ENCODE data around the gene DNASE1. TPM values are rescaled to one million over a fixed set of nuclear protein-coding genes. Genes with fewer than 3 reads are reported as not detected.

DNASE1 gene
- total RNA-seq, 3 donors from 2014 or later (not counting 1 experiment from before 2014, with no cell fraction given) = 29.9 to 47.8 (median 34.9) TPM

- H3K4me1 Mint-ChIP-seq = peaks cover 21 to 32% of the 10 kb centered on the region in 2 donors
- 94% methylated on average over 17 of the region's 17 CpGs for WGBS (ENCODE audit: insufficient coverage)
- no peaks in the 10 kb centered on the region for H3K27me3 Mint-ChIP-seq (ENCODE audit: low read depth in 2 of 2)
- Histone ChIP-seq H3K36me3 (ENCODE audit: control insufficient read depth, insufficient read depth, low read length) (peaks cover 35% of the 10 kb centered on the region), H3K27me3 (ENCODE audit: control insufficient read depth, insufficient read depth, low read length) (no peaks in the 10 kb centered on the region), H3K4me1 (ENCODE audit: control insufficient read depth, insufficient read depth, low read length) (peaks cover 8% of the 10 kb centered on the region), H3K9me3 (ENCODE audit: control insufficient read depth, insufficient read depth, low read length) (no peaks in the 10 kb centered on the region), H3K4me3 (ENCODE audit: low read length) (no peak overlapping the region), H3K27ac (ENCODE audit: low read length) (no peak overlapping the region)
- TF ChIP-seq CTCF (IDR thresholded peaks at IDR 0.05) = no peak
- no peak overlapping the region for H3K4me3 Mint-ChIP-seq
- intact Hi-C loops (cut with micrococcal nuclease) = no loop called here
- no peaks in the 10 kb centered on the region for H3K9me3 Mint-ChIP-seq
- DNase-seq = no peak
- H3K36me3 Mint-ChIP-seq = no peaks in the 10 kb centered on the region
- peak overlapping the region in 1 of 2 donors; percentile 57 for H3K27ac Mint-ChIP-seq
- ATAC-seq = no peak
Measured at GRCh38 chr16:3640632-3641501, 13.6 kb upstream of the DNASE1 start.

- Mint-ChIP-seq H3K4me3 (no peak overlapping the region), H3K4me1 (peaks cover 19 to 24% of the 10 kb centered on the region in 2 donors), H3K27ac (peak overlapping the region in 1 of 2 donors; percentile 27), H3K27me3 (ENCODE audit: low read depth in 2 of 2) (no peaks in the 10 kb centered on the region), H3K9me3 (no peaks in the 10 kb centered on the region), H3K36me3 (no peaks in the 10 kb centered on the region)
- Histone ChIP-seq H3K4me3 (ENCODE audit: low read length) (no peak overlapping the region), H3K27me3 (ENCODE audit: control insufficient read depth, insufficient read depth, low read length) (no peaks in the 10 kb centered on the region), H3K9me3 (ENCODE audit: control insufficient read depth, insufficient read depth, low read length) (no peaks in the 10 kb centered on the region), H3K36me3 (ENCODE audit: control insufficient read depth, insufficient read depth, low read length) (peaks cover 35% of the 10 kb centered on the region), H3K27ac (ENCODE audit: low read length) (no peak overlapping the region), H3K4me1 (ENCODE audit: control insufficient read depth, insufficient read depth, low read length) (peaks cover 8% of the 10 kb centered on the region)
- DNase-seq (no peak), ATAC-seq (no peak)
- intact Hi-C loops (cut with micrococcal nuclease) = no loop called here
- 95% methylated on average over 9 of the region's 9 CpGs for WGBS (ENCODE audit: insufficient coverage)
- no peak for TF ChIP-seq CTCF (IDR thresholded peaks at IDR 0.05)
Measured at GRCh38 chr16:3641801-3642396, 12.6 kb upstream of the DNASE1 start.

- Histone ChIP-seq H3K36me3 (ENCODE audit: control insufficient read depth, insufficient read depth, low read length) (peaks cover 35% of the 10 kb centered on the region), H3K4me3 (ENCODE audit: low read length) (no peak overlapping the region), H3K27ac (ENCODE audit: low read length) (no peak overlapping the region), H3K4me1 (ENCODE audit: control insufficient read depth, insufficient read depth, low read length) (peaks cover 3% of the 10 kb centered on the region), H3K9me3 (ENCODE audit: control insufficient read depth, insufficient read depth, low read length) (no peaks in the 10 kb centered on the region), H3K27me3 (ENCODE audit: control insufficient read depth, insufficient read depth, low read length) (no peaks in the 10 kb centered on the region)
- H3K27ac Mint-ChIP-seq = no peak overlapping the region
- DNase-seq (no peak), ATAC-seq (no peak)
- no peaks in the 10 kb centered on the region for H3K9me3 Mint-ChIP-seq
- no peaks in the 10 kb centered on the region for H3K36me3 Mint-ChIP-seq
- no peak for TF ChIP-seq CTCF (IDR thresholded peaks at IDR 0.05)
- H3K4me1 Mint-ChIP-seq = peaks cover 13 to 18% of the 10 kb centered on the region in 2 donors
- no peaks in the 10 kb centered on the region for H3K27me3 Mint-ChIP-seq (ENCODE audit: low read depth in 2 of 2)
- WGBS (ENCODE audit: insufficient coverage) = 97% methylated on average over 21 of the region's 21 CpGs
- intact Hi-C loops (cut with micrococcal nuclease) = no loop called here
- no peak overlapping the region for H3K4me3 Mint-ChIP-seq
Measured at GRCh38 chr16:3642397-3643094, 11.9 kb upstream of the DNASE1 start.

Measured in natural killer cell (primary cell).